ENCODE results near the gene NYAP1.
"Not testable (repeated sequence)": the region's sequence is repeated elsewhere in the genome, so short reads cannot be mapped to it uniquely, and the experiment has no call there.

The NYAP1 gene

GRCh38 chr7:100516135-100516812 lies 32.5 kb downstream of the NYAP1 start:
- peak; percentile 95 for DNase-seq

- no peak for DNase-seq
Measured at GRCh38 chr7:100517305-100517704, 33.6 kb downstream of the NYAP1 start.

- no peak for DNase-seq
Measured at GRCh38 chr7:100519580-100519979, 35.9 kb downstream of the NYAP1 start.

GRCh38 chr7:100520138-100520537 lies 36.4 kb downstream of the NYAP1 start:
- DNase-seq = no peak

GRCh38 chr7:100521076-100521475 lies 37.3 kb downstream of the NYAP1 start:
- no peak for DNase-seq

GRCh38 chr7:100521909-100522593 lies 38.3 kb downstream of the NYAP1 start:
- DNase-seq = not testable (repeated sequence)

GRCh38 chr7:100523192-100523591 lies 39.5 kb downstream of the NYAP1 start:
- not testable (repeated sequence) for DNase-seq

GRCh38 chr7:100528108-100528866 lies 44.6 kb downstream of the NYAP1 start:
- not testable (repeated sequence) for DNase-seq

- DNase-seq = no peak
Measured at GRCh38 chr7:100532165-100533022, 48.7 kb downstream of the NYAP1 start.

GRCh38 chr7:100535982-100536381 lies 52.3 kb downstream of the NYAP1 start:
- DNase-seq = not testable (repeated sequence)

- DNase-seq = not testable (repeated sequence)
Measured at GRCh38 chr7:100536695-100537094, 53.0 kb downstream of the NYAP1 start.

- DNase-seq = no peak
Measured at GRCh38 chr7:100538348-100538653, 54.6 kb downstream of the NYAP1 start.

GRCh38 chr7:100538654-100539435 lies 55.1 kb downstream of the NYAP1 start, which contains the start of gene AGFG2:
Gene AGFG2 (plus strand): TSS chr7:100539203. CDS start chr7:100539347, 144 bp downstream.
- DNase-seq = peak; percentile 100

- no peak for DNase-seq
Measured at GRCh38 chr7:100539436-100540006, 55.8 kb downstream of the NYAP1 start.

GRCh38 chr7:100540073-100540723 lies 56.5 kb downstream of the NYAP1 start:
- no peak for DNase-seq

- DNase-seq = not testable (repeated sequence)
Measured at GRCh38 chr7:100541309-100541708, 57.6 kb downstream of the NYAP1 start.

- DNase-seq = no peak
Measured at GRCh38 chr7:100543586-100543985, 59.9 kb downstream of the NYAP1 start.

- DNase-seq = no peak
Measured at GRCh38 chr7:100544386-100544785, 60.7 kb downstream of the NYAP1 start.

Data from fibroblast of skin of right biceps (primary cell).